HK-2 (cell line): ENCODE measurements around the gene KRTDAP.

ENCODE experiments used
- DNase-seq: peaks from one replicate; pipeline ENCODE4 v3.0.0-alpha.2; 2018; ENCODE audit not compliant: unreplicated experiment

Gene KRTDAP

DNA sequence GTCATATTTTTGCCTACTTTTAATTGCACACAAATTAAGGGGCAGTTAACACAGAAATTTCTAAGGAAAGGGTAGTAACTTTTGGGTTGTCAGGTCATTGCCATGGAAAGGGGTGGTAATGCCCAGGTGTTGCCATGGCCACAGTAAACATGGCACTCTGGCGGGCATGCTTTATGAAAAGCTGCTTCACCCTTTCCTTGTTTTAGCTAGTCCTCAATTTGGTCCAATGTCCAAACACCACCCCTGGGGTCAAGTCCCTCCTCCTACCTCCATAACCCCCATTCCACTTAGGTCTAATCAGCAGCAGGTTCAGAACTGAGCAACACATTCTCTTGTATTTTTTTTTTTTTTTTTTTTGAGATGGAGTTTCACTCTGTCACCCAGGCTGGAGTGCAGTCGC lies 35.6 kb downstream of the KRTDAP start:
- DNase-seq: no peak

DNA sequence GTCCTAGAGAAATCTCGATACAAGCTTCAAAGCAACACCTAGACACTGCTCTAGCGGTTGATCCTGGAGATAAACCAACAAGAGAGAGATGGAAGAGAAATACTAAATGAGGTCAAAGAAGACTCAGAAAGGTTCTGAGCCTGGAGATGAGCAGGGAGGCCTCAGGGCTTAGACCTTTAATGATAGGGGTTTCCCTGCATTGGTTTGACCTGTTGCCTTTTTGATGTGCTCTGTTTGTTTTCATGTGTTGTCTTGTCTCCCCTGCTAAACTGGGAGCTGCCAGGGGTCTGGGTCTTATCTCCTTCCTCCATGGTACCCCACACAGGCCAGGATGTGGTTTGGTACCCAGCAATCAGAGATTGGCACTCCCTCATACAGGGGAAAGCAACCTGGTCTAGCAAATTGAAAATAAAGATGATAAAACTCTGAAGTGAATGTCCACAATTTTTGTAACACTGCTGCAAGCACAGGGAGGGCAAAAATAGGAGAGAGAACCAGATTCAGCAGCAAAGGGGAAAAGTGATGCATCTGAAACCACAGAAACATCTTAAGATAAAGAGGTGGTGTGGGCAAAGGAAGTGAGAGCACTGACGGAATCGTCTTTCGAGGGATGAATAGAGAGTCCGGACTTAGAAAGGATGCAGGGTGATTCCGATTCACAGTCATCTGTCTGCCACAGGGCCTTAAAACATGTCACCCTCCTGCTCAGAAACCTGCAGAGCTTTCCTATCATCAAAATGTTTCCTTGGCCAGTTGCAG lies 38.7 kb downstream of the KRTDAP start:
- no peak for DNase-seq

DNA sequence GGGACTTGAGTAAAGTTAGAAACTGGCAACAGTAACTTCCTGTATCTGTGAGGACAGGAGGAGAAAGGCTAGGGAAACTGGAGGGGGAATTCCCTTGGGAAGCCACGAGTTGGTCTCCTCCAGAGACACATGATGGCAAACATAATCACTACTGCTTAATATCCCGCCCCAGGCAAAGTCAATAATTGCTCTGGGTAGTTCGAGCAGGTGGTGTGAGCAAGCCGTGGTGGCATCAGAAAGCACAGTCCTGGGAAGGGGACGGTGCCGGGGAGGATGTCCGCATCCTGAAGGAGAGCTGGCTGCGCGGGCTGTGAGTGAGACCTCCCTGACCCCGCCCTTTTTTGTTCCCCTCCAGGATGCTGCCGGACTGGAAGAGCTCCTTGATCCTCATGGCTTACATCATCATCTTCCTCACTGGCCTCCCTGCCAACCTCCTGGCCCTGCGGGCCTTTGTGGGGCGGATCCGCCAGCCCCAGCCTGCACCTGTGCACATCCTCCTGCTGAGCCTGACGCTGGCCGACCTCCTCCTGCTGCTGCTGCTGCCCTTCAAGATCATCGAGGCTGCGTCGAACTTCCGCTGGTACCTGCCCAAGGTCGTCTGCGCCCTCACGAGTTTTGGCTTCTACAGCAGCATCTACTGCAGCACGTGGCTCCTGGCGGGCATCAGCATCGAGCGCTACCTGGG lies 40.8 kb downstream of the KRTDAP start:
- no peak for DNase-seq

DNA sequence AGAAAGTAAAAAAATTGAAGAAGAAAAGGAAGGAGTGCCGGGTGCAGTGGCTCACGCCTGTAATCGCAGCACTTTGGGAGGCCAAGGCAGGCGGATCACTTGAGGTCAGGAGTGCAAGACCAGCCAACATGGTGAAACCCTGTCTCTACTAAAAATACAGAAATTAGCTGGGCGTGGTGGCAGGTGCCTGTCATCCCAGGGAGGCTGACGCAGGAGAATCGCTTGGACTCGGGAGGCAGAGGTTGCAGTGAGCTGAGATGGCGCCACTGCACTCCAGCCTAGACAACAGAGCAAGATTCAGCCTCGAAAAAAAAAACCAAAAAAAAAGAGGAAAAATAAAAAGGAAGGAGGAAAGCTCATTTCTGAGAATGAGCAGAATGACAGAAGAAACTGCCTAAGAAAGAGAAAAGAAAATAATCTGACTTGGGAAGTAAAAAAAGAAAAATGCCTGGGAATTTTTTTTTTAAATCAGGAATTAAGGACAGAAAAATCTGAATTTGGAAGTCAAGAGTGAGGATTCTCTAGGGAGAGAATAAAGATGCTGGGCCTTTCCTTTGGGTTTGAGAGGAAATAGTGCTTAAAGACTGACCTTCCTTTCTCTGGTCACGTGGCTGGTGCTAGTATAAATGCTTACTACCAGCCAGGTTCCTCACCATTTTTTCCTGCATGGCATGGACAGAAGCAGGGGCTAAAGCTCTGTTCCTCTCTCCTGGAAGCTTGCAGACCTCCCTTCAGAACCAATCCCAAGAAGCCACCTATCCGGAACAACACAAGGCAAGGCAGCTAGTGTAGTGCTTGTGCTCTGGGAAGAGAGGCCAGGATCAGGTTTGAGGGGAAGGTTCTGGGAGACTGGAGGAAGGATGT lies 42.4 kb downstream of the KRTDAP start, which contains the start of gene FFAR2:
Gene FFAR2, plus strand, starts transcription at position 652 of the 864 bp plus-strand sequence. CDS start 1,458 bp downstream, outside the sequence.
- no peak for DNase-seq

DNA sequence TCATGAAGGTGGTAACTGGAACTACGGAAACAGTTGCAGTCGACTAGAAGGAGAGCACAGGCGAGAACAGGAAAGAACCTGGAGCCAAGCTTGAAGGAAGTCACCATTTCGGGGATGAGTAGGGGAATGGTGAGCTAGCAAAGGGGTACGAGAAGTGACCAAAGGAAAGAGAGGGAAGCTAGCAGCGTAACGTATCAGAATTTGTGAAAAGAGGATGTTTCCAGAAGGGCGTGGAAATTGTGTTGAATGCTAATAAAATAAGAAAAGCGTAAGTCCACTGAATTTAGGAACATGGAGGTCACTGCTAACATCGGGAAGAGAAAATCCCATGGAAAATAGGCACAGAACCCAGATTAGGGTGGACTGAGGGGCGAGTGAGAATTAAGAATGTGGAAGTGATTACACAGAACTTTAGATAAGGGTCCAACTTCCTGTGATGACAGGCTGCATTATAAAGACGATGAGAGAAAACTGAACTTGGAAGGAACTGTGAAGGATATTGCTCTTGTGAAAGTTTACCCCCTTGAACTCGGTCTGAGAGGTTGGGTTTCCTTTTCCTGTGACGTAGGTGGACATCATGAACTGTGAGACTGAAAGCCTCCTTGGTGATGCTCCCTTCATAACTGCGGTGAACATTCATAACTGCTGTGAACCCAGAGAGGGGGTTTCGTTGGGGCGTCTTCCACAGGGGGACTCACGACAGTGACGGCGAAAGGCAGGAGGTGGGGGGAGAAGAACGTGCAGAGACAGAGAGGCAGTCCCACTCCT lies 44.3 kb downstream of the KRTDAP start:
- no peak for DNase-seq

DNA sequence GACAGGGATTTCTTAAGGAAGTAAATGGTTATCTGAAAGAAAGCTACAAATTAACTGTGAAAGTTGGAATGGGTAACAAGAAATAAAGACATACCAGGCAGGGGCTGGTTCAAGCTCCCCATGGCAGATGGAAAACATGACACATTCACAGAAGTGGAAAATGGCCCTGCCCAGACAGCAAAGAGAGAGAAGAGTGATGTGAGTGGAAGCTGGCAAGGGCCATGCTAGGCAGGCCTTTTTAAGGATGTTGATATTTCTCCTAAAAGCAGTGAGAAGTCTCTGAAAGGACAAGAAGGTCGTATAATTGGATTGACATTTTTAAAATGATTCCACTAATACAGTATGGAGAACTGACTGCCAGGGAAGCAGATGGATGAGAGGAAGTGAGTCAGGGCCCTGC lies 45.5 kb downstream of the KRTDAP start:
- DNase-seq: no peak

DNA sequence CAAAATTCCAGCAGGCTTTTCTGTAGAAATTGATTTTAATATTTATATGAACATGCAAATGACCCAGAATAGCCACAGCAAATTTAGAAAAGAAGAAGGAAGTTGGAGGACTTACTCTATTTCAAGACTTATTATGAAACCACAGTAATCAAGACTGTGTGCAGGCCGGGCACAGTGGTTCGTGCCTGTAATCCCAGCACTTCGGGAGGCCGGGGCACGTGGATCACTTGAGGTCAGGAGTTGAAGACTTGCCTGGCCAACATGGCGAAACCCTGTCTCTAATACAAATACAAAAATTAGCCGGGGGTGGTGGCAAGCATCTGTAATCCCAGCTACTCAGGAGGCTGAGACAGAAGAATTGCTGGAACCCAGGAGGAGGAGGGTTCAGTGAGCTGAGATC lies 48.2 kb downstream of the KRTDAP start:
- DNase-seq: no peak

DNA sequence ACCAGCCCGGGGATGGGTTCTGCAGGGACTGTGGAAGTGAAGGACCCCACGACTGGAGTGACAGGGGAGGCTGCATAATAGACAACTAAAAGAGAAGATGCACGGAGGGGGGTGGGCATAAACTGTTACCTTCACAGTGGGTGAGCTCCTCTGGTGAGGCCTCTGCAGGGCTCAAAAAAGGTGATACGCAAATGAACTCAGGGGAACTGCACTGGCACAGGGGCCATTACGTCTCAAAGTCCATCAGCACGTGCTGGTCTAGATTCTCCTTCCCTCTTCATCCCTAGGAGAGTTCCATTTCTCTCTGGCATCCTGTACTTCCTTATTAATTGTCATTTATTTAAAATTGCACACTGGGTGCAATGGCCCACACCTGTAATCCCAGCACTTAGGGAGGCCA lies 50.3 kb downstream of the KRTDAP start:
- DNase-seq: no peak

DNA sequence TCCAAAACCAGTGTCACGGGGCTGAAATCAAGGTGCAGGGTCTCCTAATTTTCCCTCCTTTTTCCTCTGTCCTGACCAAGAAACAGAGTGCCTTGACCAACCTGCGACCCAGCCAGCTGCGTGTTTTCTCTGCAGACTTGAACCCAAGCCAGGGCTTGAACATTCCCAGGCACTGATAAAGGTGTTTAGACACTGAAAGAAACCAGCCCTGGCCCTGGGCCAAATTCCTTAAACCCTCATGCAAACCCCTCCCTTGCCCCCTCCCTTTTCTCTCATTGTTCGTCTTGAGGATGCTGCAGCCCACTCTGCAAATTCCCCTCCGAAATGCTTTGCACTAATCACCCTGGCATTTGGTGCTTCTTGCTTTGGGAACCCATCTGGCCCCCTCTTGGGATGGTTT lies 51.7 kb downstream of the KRTDAP start:
- DNase-seq: no peak

DNA sequence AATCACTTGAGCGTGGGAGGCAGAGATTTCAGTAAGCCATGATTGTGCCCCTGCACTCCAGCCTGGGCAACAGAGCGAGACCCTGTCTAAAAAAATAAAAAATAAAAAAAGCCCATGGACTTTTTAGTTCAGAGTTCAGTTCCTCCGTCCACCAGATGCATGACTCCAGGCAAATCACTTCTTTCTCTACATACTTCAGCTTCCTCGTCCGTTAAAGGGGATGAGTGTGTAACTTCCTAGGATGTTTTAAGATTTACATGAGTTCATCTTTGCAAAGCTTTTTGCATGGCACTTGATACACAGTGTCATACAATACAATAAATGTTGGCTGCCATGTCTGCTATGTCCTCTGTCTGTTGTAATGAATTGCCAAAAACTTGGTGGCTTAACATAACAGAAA lies 52.2 kb downstream of the KRTDAP start:
- DNase-seq: no peak

DNA sequence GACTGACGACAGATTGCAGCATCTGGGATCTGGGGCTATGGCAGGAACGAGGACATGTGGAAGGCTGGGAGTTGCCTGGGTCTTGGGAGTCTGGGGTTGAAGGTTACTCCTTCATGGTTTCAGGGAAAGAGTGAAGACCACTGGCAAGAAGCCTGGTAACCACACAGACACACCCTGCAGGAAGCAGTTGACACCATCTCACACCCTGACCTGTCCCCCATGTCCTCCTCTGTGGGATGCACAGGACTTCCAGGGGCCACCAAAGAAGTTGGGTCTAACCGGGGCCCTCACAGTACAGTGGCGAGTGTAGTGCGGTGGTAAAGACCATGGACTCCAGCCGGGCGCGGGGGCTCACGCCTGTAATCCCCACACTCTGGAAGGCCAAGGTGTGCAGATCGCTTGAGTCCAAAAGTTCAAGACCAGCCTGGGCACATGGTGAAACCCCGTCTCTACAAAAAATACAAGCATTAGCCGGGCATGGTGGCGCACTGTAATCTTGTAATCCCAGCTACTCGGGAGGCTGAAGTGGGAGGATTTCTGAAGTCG lies 52.8 kb downstream of the KRTDAP start:
- no peak for DNase-seq
